Embryonic facial prominence (tissue), 1 donor: ENCODE data around the gene PROZ.
"Not testable (repeated sequence)": the region's sequence is repeated elsewhere in the genome, so short reads cannot be mapped to it uniquely, and the experiment has no call there.

Source experiments
- DNase-seq: peaks from one replicate; pipeline ENCODE4 v3.0.0-alpha.2; 2016; ENCODE audit errors: extremely low spot score

PROZ gene

DNA sequence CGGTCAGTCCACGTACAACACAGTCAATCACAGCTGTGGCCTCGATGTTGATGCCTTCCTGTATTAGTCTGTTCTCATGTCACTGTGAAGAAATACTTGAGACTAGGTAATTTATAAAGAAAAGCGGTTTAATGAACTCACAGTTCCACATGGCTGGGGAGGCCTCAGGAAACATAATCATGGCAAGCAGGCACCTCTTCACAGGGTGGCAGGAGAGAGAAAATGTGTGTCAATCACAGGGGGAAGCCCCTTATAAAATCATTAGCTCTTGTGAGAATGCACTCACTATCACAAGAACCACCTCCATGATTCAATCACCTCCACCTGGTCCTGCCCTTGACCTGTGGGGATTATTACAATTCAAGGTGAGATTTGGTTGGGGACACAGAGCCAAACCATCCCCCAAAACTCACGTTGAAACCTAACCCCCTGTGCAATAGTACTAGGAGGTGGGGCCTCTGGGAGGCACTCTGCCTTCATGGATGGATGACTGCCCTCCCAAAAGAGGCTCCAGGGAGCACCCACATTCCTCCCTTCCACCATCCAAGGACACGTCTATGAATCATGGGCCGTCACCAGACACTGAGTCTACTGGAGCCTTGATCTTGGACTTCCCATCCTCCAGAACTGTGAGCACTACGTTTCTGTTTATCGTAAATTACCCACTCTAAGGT is 2.3 kb upstream of the PROZ start:
- DNase-seq = no peak

- no peak for DNase-seq
Observed at GRCh38 chr13:113157206-113157928, 1.1 kb upstream of the PROZ start.

DNA sequence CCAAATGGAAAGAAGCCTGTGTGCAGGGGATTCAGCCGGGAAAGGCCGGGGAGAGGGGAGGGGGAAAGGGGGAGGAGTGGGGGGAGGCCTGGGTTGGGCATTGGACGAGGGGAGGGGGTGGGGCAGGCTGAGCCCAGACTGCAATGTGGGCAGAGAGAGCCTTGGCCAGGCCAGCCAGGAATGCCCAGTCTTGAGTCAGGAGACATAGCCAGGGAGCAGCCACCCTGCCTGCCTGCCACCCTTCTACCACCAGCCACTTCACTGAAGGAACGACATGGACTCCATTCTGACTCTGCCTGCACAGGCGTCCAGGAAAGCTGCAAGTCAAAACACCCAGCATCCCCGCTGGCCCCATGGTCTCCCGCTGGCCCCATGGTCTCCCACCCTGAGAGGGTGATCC is 498 bp downstream of the PROZ start:
- DNase-seq = no peak

DNA sequence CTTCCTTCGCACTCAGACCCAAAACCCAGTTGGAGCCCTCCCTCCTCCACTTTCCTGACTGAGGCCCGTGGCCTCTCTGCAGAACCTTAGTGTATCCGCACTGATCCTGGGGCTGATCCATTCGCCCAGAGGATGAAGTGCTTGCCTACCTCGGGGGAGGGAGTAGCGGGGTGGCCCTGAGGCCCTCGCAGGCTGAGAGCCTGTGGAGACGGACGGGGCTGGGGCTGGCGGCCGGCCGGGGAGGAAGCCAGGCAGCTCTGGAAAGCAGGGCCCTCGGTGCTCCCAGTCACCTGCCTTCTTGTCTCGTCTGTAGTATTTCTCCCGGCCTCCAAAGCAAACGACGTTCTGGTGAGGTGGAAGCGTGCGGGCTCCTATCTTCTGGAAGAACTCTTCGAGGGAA is 1.3 kb downstream of the PROZ start:
- DNase-seq = no peak

GRCh38 chr13:113160983-113161382 is 2.5 kb downstream of the PROZ start:
- no peak for DNase-seq

DNA sequence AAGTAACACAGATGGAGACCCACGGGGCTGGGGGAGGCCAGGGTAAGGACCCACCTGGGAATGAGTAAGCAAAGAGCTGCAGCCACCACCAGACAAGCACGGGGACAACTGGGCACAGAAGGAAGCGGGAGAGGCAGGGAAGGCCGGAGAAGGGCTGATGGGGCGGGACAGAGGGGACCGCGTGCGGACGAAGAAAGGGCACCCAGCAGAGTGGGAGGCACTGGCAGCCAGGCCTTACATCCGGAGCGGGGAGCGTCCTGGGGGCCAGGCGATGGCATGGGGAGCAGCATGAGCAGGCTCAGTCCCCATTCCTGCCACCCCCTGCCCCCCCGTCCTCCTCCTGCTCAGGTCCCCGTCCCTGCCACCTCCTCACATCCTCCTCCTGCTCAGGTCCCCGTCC is 3.0 kb downstream of the PROZ start:
- DNase-seq = no peak

- not testable (repeated sequence) for DNase-seq
Observed at GRCh38 chr13:113161975-113162374, 3.5 kb downstream of the PROZ start.

DNA sequence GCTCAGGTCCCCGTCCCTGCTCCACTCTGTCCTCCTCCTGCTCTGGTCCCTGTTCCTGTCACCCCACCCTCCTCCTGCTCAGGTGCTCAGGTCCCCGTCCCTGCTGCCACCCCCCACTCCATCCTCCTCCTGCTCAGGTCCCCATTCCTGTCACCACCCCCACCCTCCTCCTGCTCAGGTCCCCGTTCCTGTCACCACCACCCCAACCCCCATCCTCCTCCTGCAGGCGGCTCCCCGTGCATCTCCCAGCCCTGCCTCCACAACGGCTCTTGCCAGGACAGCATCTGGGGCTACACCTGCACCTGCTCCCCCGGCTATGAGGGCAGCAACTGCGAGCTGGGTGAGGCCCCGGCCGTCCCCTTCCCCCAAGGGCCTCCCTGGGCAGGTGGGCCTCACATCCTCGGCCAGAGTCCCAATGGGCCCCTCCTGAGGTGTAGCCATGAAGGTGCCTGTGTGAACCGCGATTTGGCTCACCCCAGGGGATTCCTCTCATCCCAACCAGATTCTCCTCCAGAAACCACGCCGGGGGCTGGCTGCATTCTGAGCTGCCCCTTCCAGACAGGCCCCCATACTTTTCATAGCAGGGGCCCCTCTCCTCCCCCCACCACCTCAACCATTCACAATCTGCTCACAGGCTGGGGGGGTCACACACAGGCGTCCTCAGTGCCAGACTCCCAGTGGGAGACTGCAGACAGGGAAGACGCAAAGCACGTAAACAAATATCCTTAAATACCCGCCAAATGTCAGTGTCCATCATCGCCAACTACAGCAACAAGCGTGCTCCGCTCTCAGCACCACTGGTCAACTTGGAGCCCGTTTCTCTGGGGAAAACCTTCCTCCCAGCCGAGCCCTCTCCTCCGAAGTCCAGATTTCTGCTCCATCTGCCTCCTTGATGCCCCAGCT is 4.6 kb downstream of the PROZ start:
- DNase-seq = no peak

GRCh38 chr13:113164492-113164891 is 6.0 kb downstream of the PROZ start:
- DNase-seq = no peak

GRCh38 chr13:113166266-113166665 is 7.8 kb downstream of the PROZ start:
- no peak for DNase-seq

DNA sequence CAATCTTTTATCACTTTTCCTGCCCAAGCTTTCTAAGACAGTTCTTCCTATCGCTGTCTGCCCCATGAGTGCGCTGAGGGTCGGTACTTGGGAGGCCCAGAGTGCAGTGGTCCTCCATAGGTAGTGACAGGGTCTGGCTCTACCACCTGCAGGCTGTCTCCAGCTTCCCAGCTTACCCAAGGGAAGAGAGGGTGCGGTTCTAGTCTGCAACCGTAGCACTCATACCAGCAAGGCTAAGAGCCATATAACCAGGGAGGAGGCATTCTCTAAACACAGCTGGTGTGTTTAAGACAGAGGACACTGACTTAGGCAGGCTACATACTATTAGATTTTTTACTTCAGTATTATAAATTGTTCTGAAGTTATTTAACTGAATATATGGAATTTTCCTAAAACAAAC is 8.2 kb downstream of the PROZ start:
- no peak for DNase-seq

DNA sequence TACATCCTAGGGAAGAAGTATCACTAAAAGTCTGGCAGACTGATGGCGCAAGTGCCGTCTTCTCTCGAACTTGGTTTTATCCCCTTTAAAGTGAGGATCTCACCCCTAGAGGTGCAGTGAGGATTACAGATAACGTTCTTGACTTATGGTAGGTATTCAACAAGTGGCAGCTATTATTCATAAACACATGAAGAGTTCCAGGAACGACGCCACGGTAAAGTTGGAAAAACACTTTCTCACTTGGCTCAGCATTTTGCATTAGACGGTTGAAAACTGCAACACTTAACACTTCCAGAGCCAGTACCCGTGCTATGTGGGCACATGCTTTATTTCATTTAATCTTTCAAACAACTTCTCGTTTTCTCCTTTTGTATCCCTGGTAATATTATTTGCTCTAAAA is 8.7 kb downstream of the PROZ start:
- no peak for DNase-seq

GRCh38 chr13:113167575-113167974 is 9.1 kb downstream of the PROZ start:
- no peak for DNase-seq

- no peak for DNase-seq
Observed at GRCh38 chr13:113168211-113168610, 9.8 kb downstream of the PROZ start.

DNA sequence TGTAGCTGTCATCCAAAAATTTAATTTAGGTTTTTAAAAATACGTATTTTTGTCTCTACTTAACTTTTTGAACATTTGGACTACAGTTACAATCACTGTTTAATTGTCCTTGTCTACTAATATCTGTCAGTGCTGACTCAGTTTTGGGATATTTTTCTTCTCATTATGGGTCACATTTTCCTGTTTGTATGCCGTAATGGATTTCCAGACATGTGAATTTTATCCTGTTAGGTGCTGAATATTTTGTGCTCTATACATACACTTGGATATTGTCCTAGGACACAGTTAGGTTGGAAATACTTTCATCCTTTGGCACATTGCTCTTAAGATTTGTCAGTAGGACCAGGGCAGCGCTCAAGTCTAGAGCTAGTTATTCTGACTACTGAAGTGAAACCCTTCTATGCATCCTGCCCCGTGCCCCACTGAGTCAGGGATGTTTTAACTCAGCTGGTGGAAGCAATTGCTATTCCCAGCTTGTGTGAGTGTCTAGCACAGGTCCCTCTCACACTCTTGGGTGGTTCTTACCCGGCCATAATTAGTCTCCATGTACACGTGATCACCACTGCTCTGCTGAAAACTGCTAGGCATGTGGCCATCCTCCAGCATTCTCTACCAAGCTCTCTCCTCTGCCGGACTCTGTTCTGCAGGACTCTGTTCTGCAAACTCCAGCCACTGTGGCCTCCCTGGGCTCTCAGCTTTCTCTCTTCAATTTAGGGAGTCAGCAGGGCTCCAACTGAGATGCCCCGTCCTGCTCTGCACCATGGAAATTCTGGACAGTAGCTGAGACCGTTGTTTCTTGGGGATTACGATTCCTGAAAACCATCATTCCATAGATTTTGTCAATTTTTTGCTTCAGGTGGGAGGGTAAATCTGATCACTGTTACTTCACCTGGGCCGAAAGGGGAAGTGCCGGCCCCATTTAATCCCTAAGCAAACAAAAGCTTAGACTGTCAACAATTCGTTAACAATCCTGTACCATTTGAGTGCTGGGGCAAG is 11.1 kb downstream of the PROZ start:
- no peak for DNase-seq

DNA sequence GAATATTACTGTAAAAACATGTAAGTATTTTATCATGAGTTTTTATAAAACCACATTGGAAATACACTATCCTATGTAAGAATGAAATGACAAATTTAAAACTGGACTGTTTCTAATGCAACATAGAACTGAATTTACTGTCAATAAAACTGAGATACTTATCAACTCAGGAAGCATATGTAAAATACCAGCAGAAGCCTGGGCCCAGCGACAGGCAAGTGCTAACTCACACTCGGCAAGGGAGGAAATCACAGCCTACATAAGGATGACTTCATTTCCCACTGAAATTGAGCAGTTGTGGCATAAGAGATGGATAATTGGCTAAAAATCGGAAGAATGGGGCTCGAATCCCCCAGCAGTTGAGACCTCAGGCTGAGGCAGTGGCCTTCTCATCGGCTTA is 12.1 kb downstream of the PROZ start:
- no peak for DNase-seq

DNA sequence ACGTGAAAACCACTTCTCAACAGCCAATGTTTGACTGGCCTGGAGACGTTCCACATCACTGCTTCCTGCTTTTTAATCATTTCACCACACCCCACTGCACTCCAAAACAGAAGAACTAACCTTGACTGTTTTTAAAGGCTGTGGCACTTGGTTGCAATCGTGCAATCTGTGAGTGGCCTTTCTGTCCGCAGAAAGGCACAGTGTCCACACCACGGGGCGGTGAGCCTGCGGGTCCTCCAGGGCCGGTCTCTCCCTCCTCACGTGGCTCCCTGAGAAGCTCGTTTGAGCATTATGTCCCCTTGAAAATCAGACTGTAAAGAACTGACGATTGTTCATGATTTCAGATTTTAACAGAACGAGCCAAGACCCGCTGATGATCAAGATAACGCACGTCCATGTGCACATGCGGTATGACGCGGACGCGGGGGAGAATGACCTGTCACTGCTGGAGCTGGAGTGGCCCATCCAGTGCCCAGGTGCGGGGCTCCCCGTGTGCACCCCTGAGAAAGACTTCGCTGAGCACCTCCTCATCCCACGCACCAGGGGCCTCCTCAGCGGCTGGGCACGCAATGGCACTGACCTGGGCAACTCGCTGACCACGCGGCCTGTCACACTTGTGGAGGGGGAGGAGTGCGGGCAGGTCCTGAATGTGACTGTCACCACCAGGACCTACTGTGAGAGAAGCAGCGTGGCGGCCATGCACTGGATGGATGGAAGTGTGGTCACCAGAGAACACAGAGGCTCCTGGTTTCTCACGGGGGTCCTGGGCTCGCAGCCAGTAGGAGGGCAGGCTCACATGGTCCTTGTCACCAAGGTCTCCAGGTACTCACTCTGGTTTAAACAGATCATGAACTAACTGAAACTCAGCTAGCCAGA is 13.0 kb downstream of the PROZ start:
- no peak for DNase-seq

- DNase-seq = no peak
Observed at GRCh38 chr13:113172419-113172926, 14.0 kb downstream of the PROZ start.

GRCh38 chr13:113176280-113176679 is 17.8 kb downstream of the PROZ start:
- no peak for DNase-seq

- DNase-seq = no peak
Observed at GRCh38 chr13:113176822-113177221, 18.4 kb downstream of the PROZ start.
